ENCODE data around the gene OXA1L. TPM values are rescaled to one million over a fixed set of nuclear protein-coding genes. Genes with fewer than 3 reads are reported as not detected.

Gene OXA1L
- total and polyA plus RNA-seq, 12 donors = 138 to 219 (median 187) TPM

DNA sequence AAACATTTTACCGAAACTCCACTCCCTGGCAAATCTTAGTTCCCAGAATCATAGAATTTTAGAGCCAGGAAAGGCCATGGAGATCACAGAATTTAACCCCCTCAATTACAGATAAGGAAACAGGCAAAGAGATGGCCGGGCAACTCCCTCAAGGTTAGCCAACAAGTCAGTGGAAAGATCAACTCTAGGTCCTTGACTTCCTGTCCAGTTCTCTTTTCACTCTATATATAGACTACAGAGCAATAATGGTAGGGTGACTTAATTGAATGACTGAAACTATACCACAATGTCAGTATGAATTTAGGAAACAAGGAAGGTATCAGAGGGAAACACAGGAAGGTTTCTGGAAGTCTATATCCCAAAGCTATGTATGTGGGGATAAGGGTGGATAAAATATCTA is 11.6 kb downstream of the OXA1L start:
- H3K27ac ChIP-seq = no peak overlapping the region
- no peak overlapping the region for H3K4me3 ChIP-seq
- DNase-seq (no peak), ATAC-seq (peak in 2 of 8 donors; percentile 31 to 40)
- intact Hi-C loops (cut with DNase I) = no loop called here
- TF ChIP-seq, protein P1, sequence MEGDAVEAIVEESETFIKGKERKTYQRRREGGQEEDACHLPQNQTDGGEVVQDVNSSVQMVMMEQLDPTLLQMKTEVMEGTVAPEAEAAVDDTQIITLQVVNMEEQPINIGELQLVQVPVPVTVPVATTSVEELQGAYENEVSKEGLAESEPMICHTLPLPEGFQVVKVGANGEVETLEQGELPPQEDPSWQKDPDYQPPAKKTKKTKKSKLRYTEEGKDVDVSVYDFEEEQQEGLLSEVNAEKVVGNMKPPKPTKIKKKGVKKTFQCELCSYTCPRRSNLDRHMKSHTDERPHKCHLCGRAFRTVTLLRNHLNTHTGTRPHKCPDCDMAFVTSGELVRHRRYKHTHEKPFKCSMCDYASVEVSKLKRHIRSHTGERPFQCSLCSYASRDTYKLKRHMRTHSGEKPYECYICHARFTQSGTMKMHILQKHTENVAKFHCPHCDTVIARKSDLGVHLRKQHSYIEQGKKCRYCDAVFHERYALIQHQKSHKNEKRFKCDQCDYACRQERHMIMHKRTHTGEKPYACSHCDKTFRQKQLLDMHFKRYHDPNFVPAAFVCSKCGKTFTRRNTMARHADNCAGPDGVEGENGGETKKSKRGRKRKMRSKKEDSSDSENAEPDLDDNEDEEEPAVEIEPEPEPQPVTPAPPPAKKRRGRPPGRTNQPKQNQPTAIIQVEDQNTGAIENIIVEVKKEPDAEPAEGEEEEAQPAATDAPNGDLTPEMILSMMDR (IDR thresholded peaks at IDR 0.05) = no peak
- H3K36me3 ChIP-seq = peaks cover 0 to 40% (median 6%) of the 10 kb centered on the region in 9 donors
- H3K4me1 ChIP-seq = peaks cover 0 to 37% (median 4%) of the 10 kb centered on the region in 9 donors
- no peaks in the 10 kb centered on the region for H3K27me3 ChIP-seq
- no peaks in the 10 kb centered on the region for H3K9me3 ChIP-seq
- WGBS, 2 donors = 76% methylated on average over 2 of the region's 2 CpGs

DNA sequence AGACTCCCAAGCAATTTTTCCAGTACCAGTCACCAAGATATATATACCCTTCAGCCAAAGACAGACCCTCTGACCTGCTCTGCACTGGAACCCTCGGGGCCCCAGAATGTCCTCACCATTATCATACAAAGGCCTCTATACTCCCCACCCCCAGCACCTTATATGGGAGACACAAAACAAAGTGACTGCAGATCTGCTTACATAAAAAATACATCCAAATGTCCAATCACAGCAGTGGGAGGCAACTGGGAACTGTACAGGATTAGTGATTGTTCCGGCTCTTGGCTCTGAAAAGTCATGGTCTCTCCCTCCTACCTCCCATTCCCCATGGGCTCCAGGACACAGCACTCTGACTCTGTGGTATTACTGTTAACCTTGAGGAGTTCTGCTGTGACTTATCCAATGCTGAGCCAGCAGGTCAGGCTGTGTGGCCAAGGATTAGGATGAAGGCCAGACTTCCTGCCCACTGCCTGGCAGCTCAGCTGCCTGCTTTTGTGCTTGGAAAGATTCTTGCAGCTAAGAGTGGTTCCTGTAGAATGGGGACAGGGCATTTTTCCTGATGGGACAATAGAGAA is 13.7 kb downstream of the OXA1L start:
- DNase-seq (no peak), ATAC-seq (peak in 4 of 8 donors; percentile 35 to 44 (median 36))
- no peaks in the 10 kb centered on the region for H3K27me3 ChIP-seq
- H3K27ac ChIP-seq = peak overlapping the region in 1 of 10 donors; percentile 9
- peaks cover 0 to 20% (median 0%) of the 10 kb centered on the region in 9 donors for H3K36me3 ChIP-seq
- 63 to 75% methylated on average over 2 of the region's 2 CpGs for WGBS, 2 donors
- no peak overlapping the region for H3K4me3 ChIP-seq
- no peaks in the 10 kb centered on the region for H3K9me3 ChIP-seq
- TF ChIP-seq, protein P1 (IDR thresholded peaks at IDR 0.05) = no peak
- H3K4me1 ChIP-seq = peaks cover 0 to 50% (median 4%) of the 10 kb centered on the region in 9 donors
- intact Hi-C loops (cut with DNase I) = no loop called here

DNA sequence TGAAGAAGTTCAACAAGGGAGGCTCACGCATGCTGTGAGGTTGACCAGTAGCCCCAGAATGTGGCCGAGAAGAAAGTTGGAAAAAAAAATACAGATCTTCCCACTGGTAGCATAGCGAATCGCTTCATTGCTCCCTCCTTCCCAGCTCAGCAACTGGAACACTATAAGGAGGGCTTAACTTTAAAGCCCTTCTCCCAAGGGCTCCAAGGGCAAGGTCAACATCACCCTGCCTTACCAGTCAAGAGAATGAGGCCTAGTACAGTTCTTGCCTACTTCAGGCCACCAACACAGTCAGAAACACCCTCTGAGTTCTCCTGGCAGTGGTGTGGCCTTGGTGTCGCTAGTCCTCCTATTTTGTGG is 14.4 kb downstream of the OXA1L start:
- Histone ChIP-seq H3K9me3 (no peaks in the 10 kb centered on the region), H3K4me3 (no peak overlapping the region), H3K27ac (peak overlapping the region in 1 of 10 donors; percentile 27), H3K36me3 (peaks cover 0 to 13% (median 0%) of the 10 kb centered on the region in 9 donors), H3K4me1 (peaks cover 0 to 50% (median 4%) of the 10 kb centered on the region in 9 donors), H3K27me3 (no peaks in the 10 kb centered on the region)
- 92 to 95% methylated on average over 5 of the region's 5 CpGs for WGBS, 2 donors
- intact Hi-C loops (cut with DNase I) = no loop called here
- ATAC-seq = no peak
- DNase-seq = no peak
- TF ChIP-seq, protein P1 (IDR thresholded peaks at IDR 0.05) = no peak

DNA sequence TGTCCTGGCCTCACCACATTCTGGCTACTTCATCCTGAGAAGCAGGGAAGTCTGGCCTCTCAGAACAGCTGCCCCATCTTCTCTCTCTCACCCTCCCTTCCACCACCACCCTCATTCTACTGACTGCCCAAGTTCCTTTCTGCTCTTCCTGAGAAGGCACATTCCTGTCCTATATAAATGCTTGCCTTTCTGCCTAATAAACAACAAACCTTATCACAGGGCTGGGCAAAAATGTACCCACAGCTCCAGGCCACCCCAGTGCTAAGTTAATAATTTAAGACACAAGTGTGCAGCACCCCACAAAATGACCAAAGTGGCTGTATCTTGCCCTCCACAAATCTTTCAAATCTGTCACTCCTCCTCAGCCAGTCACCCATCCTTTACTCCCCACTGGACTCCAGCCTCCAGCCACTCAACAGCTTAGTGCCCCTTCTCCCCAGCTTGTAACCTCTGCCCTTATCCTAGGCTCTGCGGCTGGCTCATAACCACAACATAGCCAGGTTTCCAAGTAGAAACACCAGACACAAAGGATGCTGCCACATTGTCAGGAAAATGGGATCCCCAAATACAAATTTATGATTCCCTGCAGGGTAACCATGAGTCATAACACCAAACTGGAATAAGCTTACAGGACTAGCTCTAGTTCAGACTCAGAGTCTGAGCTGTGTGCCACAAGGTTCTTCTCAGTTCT is 15.0 kb downstream of the OXA1L start:
- H3K4me1 ChIP-seq = peaks cover 0 to 50% (median 4%) of the 10 kb centered on the region in 9 donors

More for the DNA sequence above, 15.0 kb downstream of the OXA1L start:
- no peak overlapping the region for H3K4me3 ChIP-seq
- no peaks in the 10 kb centered on the region for H3K9me3 ChIP-seq
- intact Hi-C loops (cut with DNase I) = no loop called here
- DNase-seq (no peak), ATAC-seq (peak in 1 of 8 donors; percentile 23)
- no peaks in the 10 kb centered on the region for H3K27me3 ChIP-seq
- TF ChIP-seq, protein P1 (IDR thresholded peaks at IDR 0.05) = no peak
- H3K27ac ChIP-seq = peak overlapping the region in 1 of 10 donors; percentile 27
- 0% methylated on average over 1 of the region's 1 CpG for WGBS, 2 donors
- H3K36me3 ChIP-seq = peaks cover 0 to 7% (median 0%) of the 10 kb centered on the region in 9 donors

Measured in heart right ventricle (tissue), 16 donors.